Panc1 (cell line): ENCODE measurements around the gene SBF2.

ENCODE experiments used
- CTCF ChIP-seq: fragments of 450-650 bp; IDR thresholded peaks from 2 replicates; pipeline ENCODE4 v1.5.1; 2017; ENCODE audit warnings: mild to moderate bottlenecking
- REST ChIP-seq, 2 experiments: IDR thresholded peaks; 2 replicates each; pipeline ENCODE4 v1.6.1; 2011 to 2012; ENCODE audit warnings: low read depth in 2 of 2, control low read depth in 1 of 2, low read length in 1 of 2, mild to moderate bottlenecking in 1 of 2, moderate library complexity in 1 of 2; ENCODE audit not compliant: insufficient read depth in 1 of 2

GRCh38 chr11:9741260-9741659 is 552.8 kb downstream of the SBF2 start:
- TF ChIP-seq CTCF (no peak), REST (IDR thresholded peaks at IDR 0.05; ENCODE audit: insufficient read depth in 1 of 2, low read depth in 2 of 2, low read length in 1 of 2) (no peak)
